NCI-H2029 treated with DMSO at 0.1 percent for 48 hours (cell line): ENCODE results near the gene MUC6.
"Not testable (repeated sequence)": the region's sequence is repeated elsewhere in the genome, so short reads cannot be mapped to it uniquely, and the experiment has no call there.

Source experiments
- DNase-seq: peaks from one replicate; lab custom pipeline; 2025; lab: John Stamatoyannopoulos, UW

The MUC6 gene

GRCh38 chr11:986270-986951, 50.1 kb downstream of the MUC6 start:
- DNase-seq: no peak

GRCh38 chr11:985848-986247, 50.7 kb downstream of the MUC6 start:
- no peak for DNase-seq

GRCh38 chr11:985406-985805, 51.1 kb downstream of the MUC6 start:
- DNase-seq: no peak

GRCh38 chr11:984546-984945, 52.0 kb downstream of the MUC6 start:
- no peak for DNase-seq

GRCh38 chr11:981764-982163, 54.8 kb downstream of the MUC6 start:
- DNase-seq: no peak

GRCh38 chr11:980438-981357, 55.8 kb downstream of the MUC6 start:
- DNase-seq: no peak

GRCh38 chr11:978781-979180, 57.7 kb downstream of the MUC6 start:
- DNase-seq: no peak

- no peak for DNase-seq
These were observed 58.4 kb downstream of the MUC6 start for GRCh38 chr11:977830-978720.

GRCh38 chr11:976431-977160, 59.9 kb downstream of the MUC6 start:
- DNase-seq: no peak

GRCh38 chr11:975827-976226, 60.7 kb downstream of the MUC6 start:
- no peak for DNase-seq

- DNase-seq: not testable (repeated sequence)
These were observed 61.1 kb downstream of the MUC6 start for GRCh38 chr11:975376-975775.

- DNase-seq: no peak
These were observed 63.3 kb downstream of the MUC6 start for GRCh38 chr11:973237-973636.

GRCh38 chr11:972523-973211, 63.9 kb downstream of the MUC6 start:
- DNase-seq: no peak

GRCh38 chr11:971731-972365, 64.7 kb downstream of the MUC6 start:
- no peak for DNase-seq

- no peak for DNase-seq
These were observed 65.3 kb downstream of the MUC6 start for GRCh38 chr11:971092-971690.

GRCh38 chr11:970319-970871, 66.1 kb downstream of the MUC6 start:
- no peak for DNase-seq

GRCh38 chr11:969651-970205, 66.8 kb downstream of the MUC6 start:
- no peak for DNase-seq

- DNase-seq: no peak
These were observed 67.7 kb downstream of the MUC6 start for GRCh38 chr11:968822-969221.

- no peak for DNase-seq
These were observed 68.3 kb downstream of the MUC6 start for GRCh38 chr11:967995-968751.
